HepG2 (cell line): ENCODE data around the gene NDUFB10. TPM values are rescaled to one million over a fixed set of nuclear protein-coding genes. Genes with fewer than 3 reads are reported as not detected.
A peak's percentile ranks its signal among the peaks of the same experiment; 100 is the strongest.

Experiments used
- CEBPG ChIP-seq: IDR thresholded peaks from 2 replicates; pipeline ENCODE4 v1.6.1; 2016
- GFI1 ChIP-seq: sonication (generic); formaldehyde crosslinking; IDR thresholded peaks from 2 replicates; pipeline ENCODE4 v1.5.0; 2020; ENCODE audit warnings: missing genetic modification reagents, mild to moderate bottlenecking, borderline replicate concordance
- HCFC1 ChIP-seq: fragments of 150-350 bp; IDR thresholded peaks from 2 replicates; pipeline ENCODE4 v1.6.1; 2014; ENCODE audit warnings: low read depth, low read length
- KLF9 ChIP-seq: IDR thresholded peaks from 2 replicates; pipeline ENCODE4 v1.6.1; 2016; ENCODE audit warnings: low read depth
- MTF2 ChIP-seq: sonication (generic); formaldehyde crosslinking; IDR thresholded peaks from 2 replicates; pipeline ENCODE4 v1.5.0; 2020; ENCODE audit warnings: missing genetic modification reagents, borderline replicate concordance
- NAIF1 ChIP-seq: sonication (generic); formaldehyde crosslinking; IDR thresholded peaks from 2 replicates; pipeline ENCODE4 v1.5.0; 2020; ENCODE audit warnings: mild to moderate bottlenecking, missing genetic modification reagents, borderline replicate concordance
- NFKBIZ ChIP-seq: IDR thresholded peaks from 2 replicates; pipeline ENCODE4 v1.6.1; 2018; ENCODE audit warnings: missing genetic modification reagents, missing compliant biosample characterization
- NFYB ChIP-seq: sonication (generic); formaldehyde crosslinking; IDR thresholded peaks from 2 replicates; pipeline ENCODE4 v1.4.0; 2020; ENCODE audit warnings: missing genetic modification reagents
- SAP130 ChIP-seq: IDR thresholded peaks from 2 replicates; pipeline ENCODE4 v1.6.1; 2016; ENCODE audit warnings: low read depth
- SP2 ChIP-seq: sonication (generic); formaldehyde crosslinking; IDR thresholded peaks from 2 replicates; pipeline ENCODE4 v1.5.1; 2020; ENCODE audit warnings: mild to moderate bottlenecking, missing genetic modification reagents
- ZNF207 ChIP-seq: fragments of 450-650 bp; IDR thresholded peaks from 2 replicates; pipeline ENCODE4 v1.6.1; 2016; ENCODE audit warnings: antibody characterized with exemption, borderline replicate concordance
- ZNF33A ChIP-seq: sonication (generic); formaldehyde crosslinking; IDR thresholded peaks from 2 replicates; pipeline ENCODE4 v1.5.1; 2020; ENCODE audit warnings: missing genetic modification reagents, mild to moderate bottlenecking, moderate library complexity, borderline replicate concordance
- ZNF616 ChIP-seq: sonication (generic); formaldehyde crosslinking; IDR thresholded peaks from 2 replicates; pipeline ENCODE4 v1.5.0; 2020; ENCODE audit warnings: low read depth, mild to moderate bottlenecking, missing genetic modification reagents
- ZNF672 ChIP-seq: sonication (generic); formaldehyde crosslinking; IDR thresholded peaks from 2 replicates; pipeline ENCODE4 v1.8.1; 2022; ENCODE audit warnings: missing genetic modification reagents
- polyA plus RNA-seq, 8 experiments: library from polyadenylated mRNA; depleted of rRNA in 3 of 8; stranded (reverse) in 7 of 8; unstranded in 1 of 8; fragments of >200 nt; fragmentation: Illumina TruSeq in 4 of 8; extraction: Trizol in 4 of 8; gene quantifications; 2 replicates each; pipeline versions ENCODE4 v1.2.1 to v1.2.3, GENCODE V29; 2011 to 2016; ENCODE audit warnings: low read depth in 4 of 8, missing spikeins in 1 of 8, mixed read lengths in 1 of 8; ENCODE audit not compliant: insufficient read depth in 1 of 8
- total RNA-seq, 5 experiments: library from RNA; depleted of rRNA; stranded (reverse); fragments of >200 nt; fragmentation: Illumina TruSeq; extraction: Trizol; gene quantifications; 2 replicates each; pipeline ENCODE4 v1.2.3, GENCODE V29; 2016; ENCODE audit warnings: low read depth in 1 of 5
- TF ChIP-seq, protein P1 (sequence below): sonication (generic); formaldehyde crosslinking; IDR thresholded peaks from 2 replicates; pipeline ENCODE4 v1.8.0; 2022; ENCODE audit warnings: mild to moderate bottlenecking, missing genetic modification reagents, moderate library complexity
- TF ChIP-seq, protein P2 (sequence below): sonication (generic); formaldehyde crosslinking; IDR thresholded peaks from 2 replicates; pipeline ENCODE4 v1.4.0; 2020; ENCODE audit warnings: missing genetic modification reagents
- TF ChIP-seq, protein P3 (sequence below): sonication (generic); formaldehyde crosslinking; IDR thresholded peaks from 2 replicates; pipeline ENCODE4 v1.4.0; 2020; ENCODE audit warnings: mild to moderate bottlenecking, missing genetic modification reagents
- TF ChIP-seq, protein P4 (sequence below): sonication (generic); formaldehyde crosslinking; IDR thresholded peaks from 2 replicates; pipeline ENCODE4 v1.8.1; 2022; ENCODE audit warnings: mild to moderate bottlenecking, missing genetic modification reagents
- TF ChIP-seq, protein P5 (sequence below): sonication (generic); formaldehyde crosslinking; IDR thresholded peaks from 2 replicates; pipeline ENCODE4 v1.4.0; 2020; ENCODE audit warnings: missing genetic modification reagents

Gene NDUFB10
- total and polyA plus RNA-seq, 2 of the 13 experiments (the other 11 are each of a cell fraction or from before 2014, with no cell fraction given), result 68.6 to 157 TPM

DNA sequence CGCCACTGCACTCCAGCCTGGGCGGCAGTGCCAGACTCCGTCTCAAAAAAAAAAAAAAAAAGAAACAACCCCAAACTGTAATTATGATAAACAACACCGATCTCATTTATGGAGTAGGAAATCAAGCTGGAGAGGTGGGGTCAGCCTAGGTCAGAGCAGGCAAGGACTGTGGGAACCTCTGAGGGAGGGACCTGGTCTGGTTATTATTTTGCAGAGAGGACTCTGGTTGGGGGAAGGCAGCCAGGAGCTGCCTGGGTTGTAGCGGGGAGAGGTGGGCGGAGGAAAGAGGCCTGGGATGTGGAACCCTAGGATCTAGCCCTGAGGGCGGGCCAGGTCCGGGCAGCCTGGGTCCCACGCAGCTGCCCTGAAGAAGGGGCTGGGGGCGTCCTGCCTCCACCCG is 30.2 kb upstream of the NDUFB10 start (continued):
- no peak for TF ChIP-seq ZNF207
- TF ChIP-seq CEBPG (CRISPR knock-in tag), result no peak
- TF ChIP-seq NAIF1, result 0 out of 2 replicates have a peak, but pooled peaks have one; percentile 37
- TF ChIP-seq, protein P1, sequence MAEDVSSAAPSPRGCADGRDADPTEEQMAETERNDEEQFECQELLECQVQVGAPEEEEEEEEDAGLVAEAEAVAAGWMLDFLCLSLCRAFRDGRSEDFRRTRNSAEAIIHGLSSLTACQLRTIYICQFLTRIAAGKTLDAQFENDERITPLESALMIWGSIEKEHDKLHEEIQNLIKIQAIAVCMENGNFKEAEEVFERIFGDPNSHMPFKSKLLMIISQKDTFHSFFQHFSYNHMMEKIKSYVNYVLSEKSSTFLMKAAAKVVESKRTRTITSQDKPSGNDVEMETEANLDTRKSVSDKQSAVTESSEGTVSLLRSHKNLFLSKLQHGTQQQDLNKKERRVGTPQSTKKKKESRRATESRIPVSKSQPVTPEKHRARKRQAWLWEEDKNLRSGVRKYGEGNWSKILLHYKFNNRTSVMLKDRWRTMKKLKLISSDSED (CRISPR knock-in tag), result no peak
- 0 out of 2 replicates have a peak, but pooled peaks have one; percentile 25 for TF ChIP-seq GFI1
- TF ChIP-seq, protein P2, sequence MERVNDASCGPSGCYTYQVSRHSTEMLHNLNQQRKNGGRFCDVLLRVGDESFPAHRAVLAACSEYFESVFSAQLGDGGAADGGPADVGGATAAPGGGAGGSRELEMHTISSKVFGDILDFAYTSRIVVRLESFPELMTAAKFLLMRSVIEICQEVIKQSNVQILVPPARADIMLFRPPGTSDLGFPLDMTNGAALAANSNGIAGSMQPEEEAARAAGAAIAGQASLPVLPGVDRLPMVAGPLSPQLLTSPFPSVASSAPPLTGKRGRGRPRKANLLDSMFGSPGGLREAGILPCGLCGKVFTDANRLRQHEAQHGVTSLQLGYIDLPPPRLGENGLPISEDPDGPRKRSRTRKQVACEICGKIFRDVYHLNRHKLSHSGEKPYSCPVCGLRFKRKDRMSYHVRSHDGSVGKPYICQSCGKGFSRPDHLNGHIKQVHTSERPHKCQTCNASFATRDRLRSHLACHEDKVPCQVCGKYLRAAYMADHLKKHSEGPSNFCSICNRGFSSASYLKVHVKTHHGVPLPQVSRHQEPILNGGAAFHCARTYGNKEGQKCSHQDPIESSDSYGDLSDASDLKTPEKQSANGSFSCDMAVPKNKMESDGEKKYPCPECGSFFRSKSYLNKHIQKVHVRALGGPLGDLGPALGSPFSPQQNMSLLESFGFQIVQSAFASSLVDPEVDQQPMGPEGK (CRISPR knock-in tag), result peak; percentile 4; the same call in 1 of the 2 replicates
- TF ChIP-seq, protein P3, sequence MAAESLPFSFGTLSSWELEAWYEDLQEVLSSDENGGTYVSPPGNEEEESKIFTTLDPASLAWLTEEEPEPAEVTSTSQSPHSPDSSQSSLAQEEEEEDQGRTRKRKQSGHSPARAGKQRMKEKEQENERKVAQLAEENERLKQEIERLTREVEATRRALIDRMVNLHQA (CRISPR knock-in tag), result no peak
- TF ChIP-seq ZNF33A (CRISPR knock-in tag), result no peak
- TF ChIP-seq, protein P4, sequence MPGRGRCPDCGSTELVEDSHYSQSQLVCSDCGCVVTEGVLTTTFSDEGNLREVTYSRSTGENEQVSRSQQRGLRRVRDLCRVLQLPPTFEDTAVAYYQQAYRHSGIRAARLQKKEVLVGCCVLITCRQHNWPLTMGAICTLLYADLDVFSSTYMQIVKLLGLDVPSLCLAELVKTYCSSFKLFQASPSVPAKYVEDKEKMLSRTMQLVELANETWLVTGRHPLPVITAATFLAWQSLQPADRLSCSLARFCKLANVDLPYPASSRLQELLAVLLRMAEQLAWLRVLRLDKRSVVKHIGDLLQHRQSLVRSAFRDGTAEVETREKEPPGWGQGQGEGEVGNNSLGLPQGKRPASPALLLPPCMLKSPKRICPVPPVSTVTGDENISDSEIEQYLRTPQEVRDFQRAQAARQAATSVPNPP (CRISPR knock-in tag), result no peak
- no peak for TF ChIP-seq HCFC1
- no peak for TF ChIP-seq ZNF616 (CRISPR knock-in tag)
- TF ChIP-seq KLF9 (CRISPR knock-in tag), result no peak
- TF ChIP-seq, protein P5, sequence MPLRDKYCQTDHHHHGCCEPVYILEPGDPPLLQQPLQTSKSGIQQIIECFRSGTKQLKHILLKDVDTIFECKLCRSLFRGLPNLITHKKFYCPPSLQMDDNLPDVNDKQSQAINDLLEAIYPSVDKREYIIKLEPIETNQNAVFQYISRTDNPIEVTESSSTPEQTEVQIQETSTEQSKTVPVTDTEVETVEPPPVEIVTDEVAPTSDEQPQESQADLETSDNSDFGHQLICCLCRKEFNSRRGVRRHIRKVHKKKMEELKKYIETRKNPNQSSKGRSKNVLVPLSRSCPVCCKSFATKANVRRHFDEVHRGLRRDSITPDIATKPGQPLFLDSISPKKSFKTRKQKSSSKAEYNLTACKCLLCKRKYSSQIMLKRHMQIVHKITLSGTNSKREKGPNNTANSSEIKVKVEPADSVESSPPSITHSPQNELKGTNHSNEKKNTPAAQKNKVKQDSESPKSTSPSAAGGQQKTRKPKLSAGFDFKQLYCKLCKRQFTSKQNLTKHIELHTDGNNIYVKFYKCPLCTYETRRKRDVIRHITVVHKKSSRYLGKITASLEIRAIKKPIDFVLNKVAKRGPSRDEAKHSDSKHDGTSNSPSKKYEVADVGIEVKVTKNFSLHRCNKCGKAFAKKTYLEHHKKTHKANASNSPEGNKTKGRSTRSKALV, result no peak
- no peak for TF ChIP-seq MTF2 (CRISPR knock-in tag)
- TF ChIP-seq NFYB, result no peak
- TF ChIP-seq SP2, result peak; percentile 3; the same call in 1 of the 2 replicates
- no peak for TF ChIP-seq SAP130 (CRISPR knock-in tag)
- TF ChIP-seq NFKBIZ (CRISPR knock-in tag), result no peak
- no peak for TF ChIP-seq ZNF672 (CRISPR knock-in tag)
